GM12874 (cell line): Measurements from ENCODE around the gene C6orf141.

Experiments used
- TF ChIP-seq, protein P1 (sequence below): IDR thresholded peaks from 2 replicates; pipeline ENCODE4 v1.5.1; 2011; ENCODE audit warnings: low read depth, mild to moderate bottlenecking, control low read depth, low read length, moderate library complexity; ENCODE audit not compliant: insufficient read depth

C6orf141 gene

GRCh38 chr6:49551078-49551865 is 804 bp downstream of the C6orf141 start:
- TF ChIP-seq, protein P1, sequence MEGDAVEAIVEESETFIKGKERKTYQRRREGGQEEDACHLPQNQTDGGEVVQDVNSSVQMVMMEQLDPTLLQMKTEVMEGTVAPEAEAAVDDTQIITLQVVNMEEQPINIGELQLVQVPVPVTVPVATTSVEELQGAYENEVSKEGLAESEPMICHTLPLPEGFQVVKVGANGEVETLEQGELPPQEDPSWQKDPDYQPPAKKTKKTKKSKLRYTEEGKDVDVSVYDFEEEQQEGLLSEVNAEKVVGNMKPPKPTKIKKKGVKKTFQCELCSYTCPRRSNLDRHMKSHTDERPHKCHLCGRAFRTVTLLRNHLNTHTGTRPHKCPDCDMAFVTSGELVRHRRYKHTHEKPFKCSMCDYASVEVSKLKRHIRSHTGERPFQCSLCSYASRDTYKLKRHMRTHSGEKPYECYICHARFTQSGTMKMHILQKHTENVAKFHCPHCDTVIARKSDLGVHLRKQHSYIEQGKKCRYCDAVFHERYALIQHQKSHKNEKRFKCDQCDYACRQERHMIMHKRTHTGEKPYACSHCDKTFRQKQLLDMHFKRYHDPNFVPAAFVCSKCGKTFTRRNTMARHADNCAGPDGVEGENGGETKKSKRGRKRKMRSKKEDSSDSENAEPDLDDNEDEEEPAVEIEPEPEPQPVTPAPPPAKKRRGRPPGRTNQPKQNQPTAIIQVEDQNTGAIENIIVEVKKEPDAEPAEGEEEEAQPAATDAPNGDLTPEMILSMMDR = no peak

GRCh38 chr6:49551866-49552129 is 1.3 kb downstream of the C6orf141 start:
- TF ChIP-seq, protein P1 = no peak

GRCh38 chr6:49552596-49552995 is 2.1 kb downstream of the C6orf141 start:
- TF ChIP-seq, protein P1 = no peak

GRCh38 chr6:49553384-49553783 is 2.9 kb downstream of the C6orf141 start:
- TF ChIP-seq, protein P1 = no peak

GRCh38 chr6:49555951-49556350 is 5.5 kb downstream of the C6orf141 start:
- TF ChIP-seq, protein P1 = no peak

DNA sequence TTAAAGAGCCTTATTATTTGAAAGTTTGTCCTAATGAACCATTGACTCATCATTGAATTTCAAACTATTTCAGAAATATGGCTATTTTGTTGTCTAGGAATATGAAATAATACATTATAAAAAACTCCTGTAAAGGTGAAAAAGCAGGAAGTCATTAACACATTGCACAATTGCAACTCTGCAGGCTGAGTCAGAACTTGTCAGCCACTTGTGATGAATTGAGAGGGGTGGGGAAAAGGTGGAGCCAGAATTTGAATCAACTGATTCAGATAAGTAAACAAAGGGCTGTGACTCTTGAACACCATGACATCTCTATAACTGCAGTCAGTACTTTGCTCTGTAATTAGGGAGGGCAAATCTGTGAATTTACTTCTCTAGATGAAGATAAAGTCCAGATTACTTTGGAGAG is 6.0 kb downstream of the C6orf141 start:
- TF ChIP-seq, protein P1 = no peak

DNA sequence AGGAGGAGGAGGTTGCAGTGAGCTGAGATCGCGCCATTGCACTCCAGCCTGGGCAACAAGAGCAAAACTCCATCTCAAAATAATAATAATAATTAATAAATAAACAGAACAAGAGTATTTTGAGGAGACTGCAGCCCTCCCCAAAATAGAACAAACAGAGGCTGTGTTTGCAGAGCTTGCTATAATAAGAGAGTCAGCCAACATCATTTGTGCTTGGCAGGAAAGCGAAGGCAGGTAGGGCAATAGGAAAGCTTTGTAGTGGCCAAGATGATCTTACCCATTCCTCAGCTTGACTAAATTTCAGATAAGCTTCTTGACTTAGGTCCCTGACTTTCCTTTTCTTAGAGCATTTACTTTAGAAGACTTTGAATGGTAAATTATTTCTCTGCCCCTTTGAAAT is 6.7 kb downstream of the C6orf141 start:
- TF ChIP-seq, protein P1 = no peak
